Right lobe of liver (tissue), 6 donors: ENCODE measurements around the gene SFRP2. TPM values are rescaled to one million over a fixed set of nuclear protein-coding genes. Genes with fewer than 3 reads are reported as not detected.

Experiments used
- ATAC-seq, 4 donors: fragments of 200-7000 bp; cut with Tn5 transposase; one replicate each; pipeline ENCODE4 v1.9.1; 2020; ENCODE audit warnings: mild to moderate bottlenecking in 4 of 4, moderate library complexity in 4 of 4
- DNase-seq, 3 donors: peaks; one replicate each; pipeline ENCODE4 v3.0.0-alpha.2; 2020
- H3K27ac ChIP-seq, 3 donors: fragments of 200-600 bp; one replicate each; pipeline ENCODE4 v1.8.0; 2022
- H3K27me3 ChIP-seq, 2 donors: fragments of 200-600 bp; one replicate each; pipeline ENCODE4 v1.8.0; 2022
- H3K36me3 ChIP-seq, 4 donors: fragments of 200-600 bp; sonication (generic) in 1 of 4; one replicate each; pipeline versions ENCODE4 v1.5.1 to v1.8.0; 2017 to 2022; ENCODE audit warnings: control low read depth in 1 of 4
- H3K4me1 ChIP-seq, 4 donors: fragments of 200-600 bp; sonication (generic) in 1 of 4; one replicate each; pipeline versions ENCODE4 v1.5.1 to v1.8.0; 2017 to 2022; ENCODE audit warnings: control low read depth in 1 of 4
- H3K4me3 ChIP-seq, 3 donors: fragments of 200-600 bp; one replicate each; pipeline ENCODE4 v1.8.0; 2022
- H3K9me3 ChIP-seq, 4 donors: fragments of 200-600 bp; sonication (generic) in 1 of 4; one replicate each; pipeline versions ENCODE4 v1.5.1 to v1.8.0; 2017 to 2022; ENCODE audit warnings: control low read depth in 1 of 4
- CTCF ChIP-seq, 4 donors: fragments of 200-600 bp in 3 of 4; fragments of 450-650 bp in 1 of 4; IDR thresholded peaks; one replicate each; pipeline versions ENCODE4 v1.5.1 to v1.8.0; 2016 to 2022; ENCODE audit warnings: antibody characterized with exemption in 4 of 4, mild to moderate bottlenecking in 2 of 4
- POLR2A ChIP-seq: fragments of 450-650 bp; IDR thresholded peaks from one replicate; pipeline ENCODE4 v1.6.1; 2017; ENCODE audit warnings: antibody characterized with exemption, mild to moderate bottlenecking
- WGBS: methylation state at CpG from one replicate; pipeline ENCODE4 v1.1.6; 2018; ENCODE audit warnings: low coverage, low lambda C conversion rate; ENCODE audit not compliant: insufficient coverage; ENCODE audit errors: missing lambda C conversion rate; 5-methylcytosine and 5-hydroxymethylcytosine counted together
- intact Hi-C, 2 donors: fragments of 100-400 bp; cut with DNase I; formaldehyde crosslinking; loops; one replicate each; pipeline versions ENCODE4 v1.11.2 to v1.14.1; 2022
- total RNA-seq, 6 experiments: library from RNA; depleted of rRNA in 2 of 6; stranded (reverse); fragments of >200 nt in 2 of 6; fragmentation: NEBNext Ultra II Directional in 3 of 6; extraction: Animal tissue kit (Norgen Biotek cat#: 25700) in 3 of 6; gene quantifications; one replicate each; pipeline versions ENCODE4 v1.1.0 to v1.2.4, GENCODE V29; 2016 to 2023
- donor health status: DM: no; HTN: yes; CAD: no.
- donor health status: DM: no; HTN: no; CAD: no.
- donor health status: DM: no; HTN: no; CAD: no.
- donor health status: DM: no; HTN: yes; CAD: no.
- donor health status: DM: no; HTN: yes; CAD: no.

SFRP2 gene
- total RNA-seq, 6 experiments from 2014 or later, result not detected

- no peak overlapping the region for H3K27ac ChIP-seq
- no peak overlapping the region for H3K4me3 ChIP-seq
- ATAC-seq, result peak in 2 of 4 donors; percentile 14 to 62
- peaks cover 0 to 3% of the 10 kb centered on the region in 2 donors for H3K27me3 ChIP-seq
- 67% methylated on average over 8 of the region's 9 CpGs for WGBS
- intact Hi-C loops, result no loop called here
- TF ChIP-seq CTCF (IDR thresholded peaks at IDR 0.05) (no peak), POLR2A (no peak)
- no peaks in the 10 kb centered on the region for H3K36me3 ChIP-seq
- no peaks in the 10 kb centered on the region for H3K9me3 ChIP-seq
- H3K4me1 ChIP-seq, result no peaks in the 10 kb centered on the region
- no peak for DNase-seq
These were observed 21.3 kb upstream of the SFRP2 start for GRCh38 chr4:153809916-153810810.

GRCh38 chr4:153809307-153809706 is 20.4 kb upstream of the SFRP2 start:
- intact Hi-C loops, result no loop called here
- peaks cover 0 to 3% of the 10 kb centered on the region in 2 donors for H3K27me3 ChIP-seq
- H3K4me3 ChIP-seq, result no peak overlapping the region
- no peak for DNase-seq
- H3K27ac ChIP-seq, result no peak overlapping the region
- H3K9me3 ChIP-seq, result no peaks in the 10 kb centered on the region
- no peak for ATAC-seq
- no peaks in the 10 kb centered on the region for H3K4me1 ChIP-seq
- no peaks in the 10 kb centered on the region for H3K36me3 ChIP-seq
- TF ChIP-seq POLR2A (no peak), CTCF (IDR thresholded peaks at IDR 0.05) (no peak)

GRCh38 chr4:153808175-153808574 is 19.3 kb upstream of the SFRP2 start:
- no peak for ATAC-seq
- WGBS, result 57% methylated on average over 1 of the region's 1 CpG
- no peaks in the 10 kb centered on the region for H3K9me3 ChIP-seq
- no peak overlapping the region for H3K4me3 ChIP-seq
- H3K27ac ChIP-seq, result no peak overlapping the region
- H3K27me3 ChIP-seq, result peaks cover 0 to 3% of the 10 kb centered on the region in 2 donors
- no peaks in the 10 kb centered on the region for H3K36me3 ChIP-seq
- TF ChIP-seq POLR2A (no peak), CTCF (IDR thresholded peaks at IDR 0.05) (no peak)
- DNase-seq, result no peak
- no peaks in the 10 kb centered on the region for H3K4me1 ChIP-seq
- intact Hi-C loops, result no loop called here

- TF ChIP-seq POLR2A, result no peak
- no peak for TF ChIP-seq CTCF (IDR thresholded peaks at IDR 0.05)
- H3K4me1 ChIP-seq, result no peaks in the 10 kb centered on the region
- 96% methylated on average over 3 of the region's 30 CpGs for WGBS
- intact Hi-C loops, result no loop called here
- H3K36me3 ChIP-seq, result no peaks in the 10 kb centered on the region
- no peak overlapping the region for H3K27ac ChIP-seq
- peak in 1 of 4 donors; percentile 13 for ATAC-seq
- H3K27me3 ChIP-seq, result peaks cover 0 to 3% of the 10 kb centered on the region in 2 donors
- no peak for DNase-seq
- no peaks in the 10 kb centered on the region for H3K9me3 ChIP-seq
- H3K4me3 ChIP-seq, result no peak overlapping the region
These were observed 17.2 kb upstream of the SFRP2 start for GRCh38 chr4:153806073-153806472.
